Rectal smooth muscle tissue (tissue), 1 donor: ENCODE measurements around the gene MYH9.
A peak's percentile ranks its signal among the peaks of the same experiment; 100 is the strongest.

Experiments used
- H3K27ac ChIP-seq: one replicate; pipeline ENCODE4 v1.7.0; 2013; ENCODE audit warnings: low read depth, low read length, inconsistent platforms
- H3K27me3 ChIP-seq: one replicate; pipeline ENCODE4 v1.7.0; 2013; ENCODE audit warnings: low read length; ENCODE audit not compliant: control insufficient read depth, insufficient read depth
- H3K36me3 ChIP-seq: one replicate; pipeline ENCODE4 v1.7.0; 2013; ENCODE audit warnings: low read length; ENCODE audit not compliant: control insufficient read depth, insufficient read depth
- H3K4me1 ChIP-seq: one replicate; pipeline ENCODE4 v1.7.0; 2013; ENCODE audit warnings: low read length; ENCODE audit not compliant: control insufficient read depth, insufficient read depth
- H3K4me3 ChIP-seq: one replicate; pipeline ENCODE4 v1.7.0; 2013; ENCODE audit warnings: low read length
- H3K9ac ChIP-seq: one replicate; pipeline ENCODE4 v1.7.0; 2013; ENCODE audit warnings: low read length

MYH9 gene

DNA sequence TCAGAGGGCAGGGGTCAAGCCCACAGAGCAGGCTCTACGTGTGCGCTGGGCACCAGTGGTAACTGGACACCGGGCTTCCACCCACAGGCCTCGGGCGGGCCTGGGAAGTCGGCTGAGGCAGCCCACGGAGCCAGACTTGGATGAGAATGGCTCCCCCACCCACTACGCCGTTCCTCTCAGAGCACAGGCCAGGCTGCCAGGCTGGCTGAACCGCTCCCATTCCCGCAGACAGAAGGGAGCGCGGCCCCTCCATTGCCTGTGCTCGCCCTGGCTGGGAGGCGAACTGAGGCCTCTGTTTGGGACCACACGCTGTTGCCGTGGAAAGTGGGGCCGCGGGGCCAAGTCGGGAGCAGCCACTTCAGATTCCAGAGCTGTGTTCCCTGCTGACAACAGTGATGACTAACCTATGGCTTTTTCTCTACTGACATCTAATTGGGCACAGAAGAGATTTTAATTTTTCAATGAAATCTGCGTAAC lies 63.9 kb downstream of the MYH9 start:
- no peak overlapping the region for H3K4me3 ChIP-seq
- H3K36me3 ChIP-seq = peaks cover 64% of the 10 kb centered on the region
- peaks cover 70% of the 10 kb centered on the region for H3K4me1 ChIP-seq
- no peak overlapping the region for H3K9ac ChIP-seq
- H3K27me3 ChIP-seq = no peaks in the 10 kb centered on the region
- peak overlapping the region; percentile 99 for H3K27ac ChIP-seq

DNA sequence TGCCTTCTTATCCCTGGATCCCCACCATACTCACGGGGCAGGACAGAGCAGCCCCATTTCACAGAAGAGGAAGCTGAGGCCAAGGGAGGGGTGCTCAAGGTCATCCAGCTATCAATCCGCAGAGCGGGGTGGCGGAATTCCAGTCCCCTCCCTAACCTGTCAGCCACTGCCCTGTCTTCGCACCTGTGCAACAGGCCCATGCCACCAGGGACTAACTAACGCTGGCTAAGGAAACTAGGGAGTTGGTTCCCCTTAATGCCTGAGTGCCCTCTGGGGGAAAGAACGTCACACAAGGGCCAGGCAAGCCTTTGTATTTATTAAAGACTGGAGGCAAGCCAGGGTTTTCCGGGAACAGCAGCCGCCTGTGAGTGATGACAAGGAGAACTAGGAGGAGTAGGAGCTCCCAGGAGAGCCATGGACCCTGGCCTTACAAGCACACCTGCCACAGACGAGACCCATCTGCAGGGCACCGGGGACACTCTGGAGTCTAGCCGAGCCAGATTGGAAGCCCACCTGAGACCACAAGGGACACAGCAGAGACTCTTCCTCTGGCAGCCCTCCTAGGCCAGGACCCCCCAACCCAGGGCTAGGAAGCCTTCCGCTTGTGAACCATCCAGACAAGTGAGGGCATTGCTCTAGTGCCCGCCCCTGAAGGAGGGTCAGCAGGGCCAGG lies 64.4 kb downstream of the MYH9 start:
- Histone ChIP-seq H3K4me1 (peaks cover 65% of the 10 kb centered on the region), H3K27me3 (no peaks in the 10 kb centered on the region), H3K36me3 (peaks cover 64% of the 10 kb centered on the region), H3K27ac (peak overlapping the region; percentile 99), H3K9ac (peak overlapping the region; percentile 6), H3K4me3 (no peak overlapping the region)

GRCh38 chr22:36322602-36322915 lies 65.2 kb downstream of the MYH9 start:
- Histone ChIP-seq H3K36me3 (peaks cover 70% of the 10 kb centered on the region), H3K27me3 (no peaks in the 10 kb centered on the region), H3K27ac (peak overlapping the region; percentile 99), H3K4me3 (no peak overlapping the region), H3K4me1 (peaks cover 57% of the 10 kb centered on the region), H3K9ac (no peak overlapping the region)

DNA sequence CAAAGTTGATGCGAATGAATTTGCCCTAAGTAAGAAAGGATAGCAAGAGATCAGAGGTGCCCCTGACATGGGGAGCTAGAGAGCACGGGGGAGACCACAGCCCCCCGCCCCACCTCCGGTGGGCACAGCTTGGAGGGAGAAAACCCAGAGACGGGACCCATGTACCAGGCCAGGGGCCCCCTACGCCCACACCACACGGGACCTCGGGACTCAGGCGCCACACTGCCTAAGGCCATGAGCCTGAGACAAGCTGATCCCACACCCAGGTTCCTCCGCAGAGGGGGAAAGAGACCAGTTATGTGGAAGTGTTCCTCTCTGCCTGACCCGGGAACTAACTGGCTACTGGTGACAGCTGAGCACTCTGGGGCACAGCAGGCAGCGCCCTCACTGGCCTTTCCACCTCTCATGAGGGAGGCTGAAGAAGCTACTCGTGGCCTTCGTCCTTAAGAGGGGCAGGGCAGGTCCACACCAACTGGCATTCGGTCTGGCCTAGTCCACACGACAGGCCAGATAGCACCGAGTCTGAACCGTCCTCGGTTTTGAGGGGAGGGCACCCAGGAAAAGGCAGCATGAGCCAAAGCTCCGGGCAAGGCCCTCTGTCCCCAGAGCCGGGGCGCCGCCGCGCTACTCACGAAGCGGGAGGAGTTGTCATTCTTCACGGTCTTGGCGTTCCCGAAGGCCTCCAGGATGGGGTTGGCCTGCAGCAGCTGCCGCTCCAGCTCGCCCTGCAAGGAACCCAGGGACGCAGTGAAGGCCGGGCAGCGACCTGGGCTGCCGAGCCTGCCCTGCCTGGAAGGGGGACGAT lies 65.8 kb downstream of the MYH9 start:
- no peaks in the 10 kb centered on the region for H3K27me3 ChIP-seq
- H3K36me3 ChIP-seq = peaks cover 70% of the 10 kb centered on the region
- H3K9ac ChIP-seq = no peak overlapping the region
- peaks cover 51% of the 10 kb centered on the region for H3K4me1 ChIP-seq
- H3K27ac ChIP-seq = peak overlapping the region; percentile 99
- no peak overlapping the region for H3K4me3 ChIP-seq

DNA sequence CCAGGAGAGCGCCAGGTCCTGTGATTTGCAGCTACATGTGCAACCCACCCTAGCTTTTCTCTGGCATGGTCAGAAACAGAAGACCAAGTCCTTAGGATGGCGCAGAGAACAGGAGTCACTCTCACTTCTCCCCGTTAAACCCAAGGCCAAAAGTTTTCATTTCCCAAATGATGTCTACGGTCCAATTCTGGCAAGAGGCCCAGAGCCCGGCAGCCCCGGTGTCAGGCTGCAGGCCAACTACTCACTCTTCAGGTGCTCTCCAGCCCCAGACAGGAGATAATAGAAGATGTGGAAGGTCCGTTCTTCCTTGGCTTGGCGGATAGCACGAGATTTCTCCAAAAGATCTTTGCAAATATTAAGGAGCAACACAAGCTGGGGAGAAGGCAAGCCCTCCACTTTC lies 67.2 kb downstream of the MYH9 start:
- Histone ChIP-seq H3K27me3 (no peaks in the 10 kb centered on the region), H3K4me3 (no peak overlapping the region), H3K9ac (no peak overlapping the region), H3K4me1 (peaks cover 37% of the 10 kb centered on the region), H3K36me3 (peaks cover 64% of the 10 kb centered on the region), H3K27ac (peak overlapping the region; percentile 78)

GRCh38 chr22:36319595-36320497 lies 67.9 kb downstream of the MYH9 start:
- H3K36me3 ChIP-seq = peaks cover 61% of the 10 kb centered on the region
- H3K27me3 ChIP-seq = no peaks in the 10 kb centered on the region
- H3K9ac ChIP-seq = peak overlapping the region; percentile 2
- peaks cover 31% of the 10 kb centered on the region for H3K4me1 ChIP-seq
- H3K4me3 ChIP-seq = no peak overlapping the region
- peak overlapping the region; percentile 78 for H3K27ac ChIP-seq

GRCh38 chr22:36318442-36318841 lies 69.3 kb downstream of the MYH9 start:
- peaks cover 63% of the 10 kb centered on the region for H3K36me3 ChIP-seq
- H3K27me3 ChIP-seq = no peaks in the 10 kb centered on the region
- H3K27ac ChIP-seq = peak overlapping the region; percentile 72
- peaks cover 18% of the 10 kb centered on the region for H3K4me1 ChIP-seq
- H3K4me3 ChIP-seq = no peak overlapping the region
- H3K9ac ChIP-seq = no peak overlapping the region

DNA sequence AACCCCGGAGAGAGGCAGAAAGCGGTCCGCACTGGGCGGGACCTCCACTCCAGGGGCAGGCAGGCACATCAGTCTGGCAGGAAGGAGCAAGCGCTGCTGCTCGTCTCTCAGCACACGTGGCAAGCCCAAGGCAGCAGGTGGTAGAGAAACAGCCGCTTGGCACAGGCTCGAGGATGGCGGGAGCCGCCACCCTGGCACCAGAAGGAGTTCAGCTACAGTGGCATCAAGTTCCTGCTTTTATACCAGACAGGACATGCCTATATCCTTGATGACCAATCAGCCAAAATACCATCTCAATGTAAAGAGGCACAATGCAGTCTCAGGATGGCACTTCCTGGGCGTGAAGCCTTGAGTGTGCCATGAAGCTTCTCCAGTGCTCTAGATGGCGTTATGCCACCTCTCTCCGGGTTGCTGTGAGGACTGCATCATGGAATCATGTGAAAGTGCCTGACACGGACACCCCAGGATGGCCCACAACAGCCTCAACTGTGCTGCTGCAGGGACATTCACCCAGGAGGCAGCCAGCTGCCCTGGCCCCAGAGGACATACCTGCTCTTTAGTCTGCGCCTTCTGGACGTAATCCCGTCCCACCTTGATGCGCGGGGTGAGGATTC lies 70.0 kb downstream of the MYH9 start:
- Histone ChIP-seq H3K27ac (peak overlapping the region; percentile 72), H3K4me3 (no peak overlapping the region), H3K36me3 (peaks cover 64% of the 10 kb centered on the region), H3K27me3 (no peaks in the 10 kb centered on the region), H3K9ac (no peak overlapping the region), H3K4me1 (peaks cover 11% of the 10 kb centered on the region)

- Histone ChIP-seq H3K9ac (no peak overlapping the region), H3K4me3 (no peak overlapping the region), H3K27ac (peak overlapping the region; percentile 72), H3K27me3 (no peaks in the 10 kb centered on the region), H3K4me1 (peaks cover 6% of the 10 kb centered on the region), H3K36me3 (peaks cover 67% of the 10 kb centered on the region)
These were observed 71.3 kb downstream of the MYH9 start for GRCh38 chr22:36316419-36316818.

DNA sequence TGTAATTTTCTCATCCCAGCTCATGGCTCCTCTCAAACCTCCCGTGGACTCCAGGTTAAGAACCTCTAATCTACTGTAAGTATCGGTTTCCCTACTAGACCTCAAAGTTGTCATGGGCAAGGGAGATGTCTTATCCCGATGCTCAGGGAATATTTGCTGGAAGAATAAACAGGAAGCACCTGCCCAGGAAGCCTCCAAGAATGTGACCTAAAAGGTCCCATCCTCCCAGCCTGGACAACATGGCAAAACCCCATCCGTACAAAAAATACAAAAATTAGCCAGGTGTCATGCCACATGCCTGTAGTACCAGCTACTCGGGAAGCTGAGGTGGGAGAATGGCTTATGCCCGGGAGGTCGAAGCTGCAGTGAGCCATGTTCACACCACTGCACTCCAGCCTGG lies 72.4 kb downstream of the MYH9 start:
- Histone ChIP-seq H3K36me3 (peaks cover 70% of the 10 kb centered on the region), H3K27ac (no peak overlapping the region), H3K4me3 (no peak overlapping the region), H3K27me3 (no peaks in the 10 kb centered on the region), H3K9ac (no peak overlapping the region), H3K4me1 (peaks cover 3% of the 10 kb centered on the region)

- H3K36me3 ChIP-seq = peaks cover 65% of the 10 kb centered on the region
These were observed 76.2 kb downstream of the MYH9 start for GRCh38 chr22:36311386-36312085.

More at GRCh38 chr22:36311386-36312085, 76.2 kb downstream of the MYH9 start:
- Histone ChIP-seq H3K9ac (no peak overlapping the region), H3K27me3 (no peaks in the 10 kb centered on the region), H3K27ac (no peak overlapping the region), H3K4me1 (no peaks in the 10 kb centered on the region), H3K4me3 (no peak overlapping the region)
